Measurements from ENCODE around the gene GLCCI1.

Gene GLCCI1

GRCh38 chr7:7923818-7924217 is 44.8 kb upstream of the GLCCI1 start:
- no peak for DNase-seq (ENCODE audit: low read depth in 1 of 2, low spot score in 1 of 2)
- no peak overlapping the region for H3K4me3 ChIP-seq (replicated peaks; ENCODE audit: insufficient read depth, low read length)
- TF ChIP-seq SPI1 (IDR thresholded peaks at IDR 0.05; ENCODE audit: borderline replicate concordance, low read depth) (no peak), POLR2AphosphoS5 (IDR thresholded peaks at IDR 0.05; ENCODE audit: low read depth) (no peak), CTCF (IDR thresholded peaks at IDR 0.05; ENCODE audit: insufficient read depth, low read length) (no peak), REST (IDR thresholded peaks at IDR 0.05; ENCODE audit: insufficient replicate concordance, low read depth) (no peak)
- no peak overlapping the region for H3K27ac ChIP-seq (replicated peaks)
- H3K27me3 ChIP-seq (ENCODE audit: insufficient read depth, poor library complexity, severe bottlenecking) = no peaks in the 10 kb centered on the region

GRCh38 chr7:7924303-7924702 is 44.3 kb upstream of the GLCCI1 start:
- Histone ChIP-seq H3K4me3 (replicated peaks; ENCODE audit: insufficient read depth, low read length) (no peak overlapping the region), H3K27ac (replicated peaks) (no peak overlapping the region)

GRCh38 chr7:7931626-7932025 is 37.0 kb upstream of the GLCCI1 start:
- Histone ChIP-seq H3K27ac (replicated peaks) (no peak overlapping the region), H3K27me3 (ENCODE audit: insufficient read depth, poor library complexity, severe bottlenecking) (no peaks in the 10 kb centered on the region), H3K4me3 (replicated peaks; ENCODE audit: insufficient read depth, low read length) (no peak overlapping the region)
- TF ChIP-seq POLR2AphosphoS5 (IDR thresholded peaks at IDR 0.05; ENCODE audit: low read depth) (no peak), CTCF (IDR thresholded peaks at IDR 0.05; ENCODE audit: insufficient read depth, low read length) (no peak), SPI1 (IDR thresholded peaks at IDR 0.05; ENCODE audit: borderline replicate concordance, low read depth) (no peak), GABPA (IDR thresholded peaks at IDR 0.05; ENCODE audit: low read depth) (no peak), REST (IDR thresholded peaks at IDR 0.05; ENCODE audit: insufficient replicate concordance, low read depth) (no peak)
- DNase-seq (ENCODE audit: low read depth in 1 of 2, low spot score in 1 of 2) = no peak

More at GRCh38 chr7:7924303-7924702, 44.3 kb upstream of the GLCCI1 start:
- H3K27me3 ChIP-seq (ENCODE audit: insufficient read depth, poor library complexity, severe bottlenecking) = no peaks in the 10 kb centered on the region
- no peak for TF ChIP-seq SPI1 (IDR thresholded peaks at IDR 0.05; ENCODE audit: borderline replicate concordance, low read depth)
- no peak for TF ChIP-seq GABPA (IDR thresholded peaks at IDR 0.05; ENCODE audit: low read depth)
- no peak for TF ChIP-seq REST (IDR thresholded peaks at IDR 0.05; ENCODE audit: insufficient replicate concordance, low read depth)
- TF ChIP-seq POLR2AphosphoS5 (IDR thresholded peaks at IDR 0.05; ENCODE audit: low read depth) = no peak
- TF ChIP-seq CTCF (IDR thresholded peaks at IDR 0.05; ENCODE audit: insufficient read depth, low read length) = no peak
- DNase-seq (ENCODE audit: low read depth in 1 of 2, low spot score in 1 of 2) = no peak
